ENCODE measurements around the gene CGB8. TPM values are rescaled to one million over a fixed set of nuclear protein-coding genes. Genes with fewer than 3 reads are reported as not detected.

The CGB8 gene
- total and polyA plus RNA-seq, 2 of the 4 experiments (the other 2 are of a cell fraction): 0.48 TPM; not detected in 1

- TF ChIP-seq MAZ (IDR thresholded peaks at IDR 0.05; ENCODE audit: borderline replicate concordance, low read depth, low read length): no peak
These were observed 34.6 kb downstream of the CGB8 start (continued) for GRCh38 chr19:49014123-49014869.

GRCh38 chr19:49011194-49011593, 37.7 kb downstream of the CGB8 start:
- no peak overlapping the region for H3K9ac ChIP-seq (ENCODE audit: low read depth, low read length)
- dilution Hi-C loops (cut with HindIII; ENCODE audit: low sequenced_read_pairs, unreplicated experiment): no loop called here
- H4K20me1 ChIP-seq (ENCODE audit: insufficient read depth, low read length): no peaks in the 10 kb centered on the region; the same call in 1 of the 2 replicates
- no peak overlapping the region for H4K91ac ChIP-seq (ENCODE audit: insufficient read depth, low read depth, low read length)
- H3K23ac ChIP-seq (ENCODE audit: low read depth, low read length): no peak overlapping the region
- H4K5ac ChIP-seq (ENCODE audit: low read depth, low read length): no peak overlapping the region
- H3K56ac ChIP-seq (ENCODE audit: extremely low read depth, insufficient read depth, low read length): no peak overlapping the region
- H3K9me3 ChIP-seq (ENCODE audit: control insufficient read depth, insufficient read depth, low read length): no peaks in the 10 kb centered on the region
- in situ Hi-C loops (cut with MboI; ENCODE audit: low sequenced_read_pairs): no loop called here
- no peak overlapping the region for H3K4ac ChIP-seq (ENCODE audit: low read depth, low read length)
- ChIA-PET CTCF (no interaction called here), POLR2A (ENCODE audit: unreplicated experiment) (no interaction called here)
- H3K9me1 ChIP-seq (ENCODE audit: insufficient read depth, low read length): peaks cover 2% of the 10 kb centered on the region; the same call in 1 of the 2 replicates
- ATAC-seq (ENCODE audit: low read depth): no peak
- DNase-seq: no peak
- peaks cover 67% of the 10 kb centered on the region for H3K36me3 ChIP-seq (ENCODE audit: control insufficient read depth, insufficient read depth, low read length)
- no peaks in the 10 kb centered on the region for H3K27me3 ChIP-seq (ENCODE audit: control insufficient read depth, insufficient read depth, low read length)
- H2BK15ac ChIP-seq (ENCODE audit: low read depth, low read length): no peak overlapping the region
- H3K4me3 ChIP-seq (ENCODE audit: insufficient read depth, low read depth, low read length): no peak overlapping the region
- intact Hi-C loops (cut with micrococcal nuclease): no loop called here
- no peak overlapping the region for H2BK120ac ChIP-seq (ENCODE audit: low read depth, low read length)
- H4K8ac ChIP-seq (ENCODE audit: low read depth in 2 of 2, low read length in 2 of 2): no peak overlapping the region
- BruUV-seq (replicated peaks): no TSS peak
- no peak for TF ChIP-seq BHLHE40 (IDR thresholded peaks at IDR 0.05; ENCODE audit: low read depth, low read length)
- TF ChIP-seq USF2 (IDR thresholded peaks at IDR 0.05; ENCODE audit: low read depth, low read length): no peak
- no peak for TF ChIP-seq CEBPB (IDR thresholded peaks at IDR 0.05; ENCODE audit: low read depth, low read length)
- no peak for TF ChIP-seq SMC3 (IDR thresholded peaks at IDR 0.05; ENCODE audit: low read depth, low read length)
- no peak for TF ChIP-seq MAFK (IDR thresholded peaks at IDR 0.05; ENCODE audit: low read depth, low read length)
- TF ChIP-seq ELK1 (IDR thresholded peaks at IDR 0.05; ENCODE audit: borderline replicate concordance, low read depth, low read length): no peak
- TF ChIP-seq RAD21 (IDR thresholded peaks at IDR 0.05; ENCODE audit: low read length): no peak
- H2BK5ac ChIP-seq (ENCODE audit: low read depth, low read length, poor library complexity, severe bottlenecking): no peak overlapping the region
- WGBS, 2 experiments (ENCODE audit: extremely low coverage in 2 of 2, insufficient read length in 1 of 2): no CpG with 5 or more reads among the region's 17 CpGs
- no peak overlapping the region for H2AK5ac ChIP-seq (ENCODE audit: low read depth, low read length)
- no peaks in the 10 kb centered on the region for H3K4me1 ChIP-seq (ENCODE audit: control insufficient read depth, insufficient read depth, low read length)
- no peak overlapping the region for H3K27ac ChIP-seq (ENCODE audit: insufficient read depth, low read length)
- H3K14ac ChIP-seq (replicated peaks; ENCODE audit: low read depth, low read length): no peak overlapping the region
- H3K4me2 ChIP-seq (ENCODE audit: low read depth, low read length): no peak overlapping the region
- no peak overlapping the region for H3K18ac ChIP-seq (ENCODE audit: low read depth, low read length)
- H2BK20ac ChIP-seq (ENCODE audit: low read depth, low read length): no peak overlapping the region
- H2AK9ac ChIP-seq (replicated peaks; ENCODE audit: low read depth, low read length, poor library complexity): no peak overlapping the region
- no peak overlapping the region for H2AFZ ChIP-seq (replicated peaks; ENCODE audit: low read length, poor library complexity)
- peaks cover 0 to 3% of the 10 kb centered on the region in 2 experiments; a peak in 1 of 4 replicates for H3K79me1 ChIP-seq (ENCODE audit: low read depth in 1 of 2, low read length in 2 of 2)

Measured in IMR-90 (cell line).